ENCODE data around the gene NDUFS6. TPM values are rescaled to one million over a fixed set of nuclear protein-coding genes. Genes with fewer than 3 reads are reported as not detected.

NDUFS6 gene
- total RNA-seq, 4 donors from 2014 or later: 22.0 to 86.9 (median 49.7) TPM

DNA sequence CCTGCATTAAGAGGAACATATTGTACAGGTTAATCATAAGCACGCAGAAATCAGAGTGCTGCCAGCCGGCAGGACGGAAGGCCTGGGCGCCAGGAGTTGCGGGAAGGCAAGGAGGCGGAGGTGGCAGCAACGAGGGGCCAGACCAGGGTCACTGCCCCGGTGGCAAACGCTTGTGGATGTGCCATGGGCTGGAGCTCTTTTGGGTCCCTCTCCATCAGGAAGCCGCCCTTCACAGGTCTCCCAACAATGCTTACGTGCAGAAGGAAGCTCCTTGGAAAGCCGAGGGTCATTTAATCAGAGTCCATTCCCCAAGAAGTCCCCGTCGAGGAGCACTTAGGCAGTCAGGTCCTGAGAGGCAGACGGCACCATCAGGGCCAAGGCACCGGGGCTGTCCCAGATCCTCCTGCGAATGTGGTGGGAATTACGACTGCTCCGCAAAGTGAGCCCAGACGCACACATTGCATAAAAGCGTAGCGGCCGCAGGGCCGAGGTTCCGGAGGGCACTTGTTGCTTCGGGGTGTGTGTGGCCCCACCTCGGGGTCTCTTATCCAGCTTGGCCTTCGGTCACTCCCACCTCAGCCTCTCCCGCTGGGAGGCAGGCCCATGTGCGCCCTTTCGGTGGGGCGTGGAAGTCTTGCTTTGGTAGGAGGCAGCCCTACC, 22.1 kb upstream of the NDUFS6 start:
- TF ChIP-seq POLR2A (IDR thresholded peaks at IDR 0.05): no peak
- TF ChIP-seq, protein P1, sequence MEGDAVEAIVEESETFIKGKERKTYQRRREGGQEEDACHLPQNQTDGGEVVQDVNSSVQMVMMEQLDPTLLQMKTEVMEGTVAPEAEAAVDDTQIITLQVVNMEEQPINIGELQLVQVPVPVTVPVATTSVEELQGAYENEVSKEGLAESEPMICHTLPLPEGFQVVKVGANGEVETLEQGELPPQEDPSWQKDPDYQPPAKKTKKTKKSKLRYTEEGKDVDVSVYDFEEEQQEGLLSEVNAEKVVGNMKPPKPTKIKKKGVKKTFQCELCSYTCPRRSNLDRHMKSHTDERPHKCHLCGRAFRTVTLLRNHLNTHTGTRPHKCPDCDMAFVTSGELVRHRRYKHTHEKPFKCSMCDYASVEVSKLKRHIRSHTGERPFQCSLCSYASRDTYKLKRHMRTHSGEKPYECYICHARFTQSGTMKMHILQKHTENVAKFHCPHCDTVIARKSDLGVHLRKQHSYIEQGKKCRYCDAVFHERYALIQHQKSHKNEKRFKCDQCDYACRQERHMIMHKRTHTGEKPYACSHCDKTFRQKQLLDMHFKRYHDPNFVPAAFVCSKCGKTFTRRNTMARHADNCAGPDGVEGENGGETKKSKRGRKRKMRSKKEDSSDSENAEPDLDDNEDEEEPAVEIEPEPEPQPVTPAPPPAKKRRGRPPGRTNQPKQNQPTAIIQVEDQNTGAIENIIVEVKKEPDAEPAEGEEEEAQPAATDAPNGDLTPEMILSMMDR (IDR thresholded peaks at IDR 0.05): no peak
- 89% methylated on average over 32 of the region's 32 CpGs for WGBS, 2 donors
- DNase-seq (ENCODE audit: low spot score in 2 of 2): no peak
- intact Hi-C loops (cut with DNase I; ENCODE audit: low total_unique reads): no loop called here
- no peak overlapping the region for H3K4me3 ChIP-seq (ENCODE audit: low read depth, poor library complexity, severe bottlenecking)

DNA sequence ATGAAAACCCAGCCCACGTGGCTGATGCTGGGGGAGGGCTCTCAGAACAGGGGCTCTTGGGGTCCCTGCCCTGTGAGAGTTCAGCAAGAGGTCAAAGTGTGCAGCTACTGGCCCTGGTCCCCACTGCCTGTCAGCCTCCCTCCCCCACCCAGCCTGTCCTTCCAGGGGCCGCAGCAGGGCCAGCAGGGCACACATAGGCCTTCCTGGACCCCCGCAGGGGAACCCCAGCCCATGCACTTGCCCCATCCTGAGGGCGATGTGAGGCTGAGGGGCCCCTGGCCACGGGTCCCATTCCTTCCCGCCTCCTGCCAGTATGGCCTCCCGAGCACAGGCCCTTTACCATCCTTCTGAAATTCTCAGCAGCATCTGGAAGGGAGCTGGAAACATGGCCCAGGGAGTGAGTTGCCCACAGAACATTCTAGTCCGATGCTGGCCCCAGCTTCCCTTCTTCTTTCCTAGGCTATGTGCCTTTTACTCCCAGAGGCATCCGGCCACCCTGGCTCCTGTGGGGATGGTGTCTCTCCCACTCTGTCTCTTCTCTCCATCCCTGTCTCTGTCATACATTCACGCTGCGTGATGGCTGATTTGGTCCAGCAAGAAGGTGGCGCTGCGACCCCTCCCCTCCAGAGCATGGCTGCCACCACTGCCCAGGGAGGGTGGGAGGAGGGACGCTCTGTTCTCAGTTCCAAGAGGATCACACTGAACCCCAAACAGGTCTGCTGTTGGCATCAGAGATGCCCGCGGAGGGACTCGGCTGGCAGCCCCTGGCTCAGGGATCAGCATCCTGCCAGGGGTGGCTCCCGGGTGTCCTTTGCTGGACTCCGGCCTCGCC, 21.2 kb upstream of the NDUFS6 start:
- intact Hi-C loops (cut with DNase I; ENCODE audit: low total_unique reads): no loop called here
- H3K4me3 ChIP-seq (ENCODE audit: low read depth, poor library complexity, severe bottlenecking): no peak overlapping the region
- 67 to 73% methylated on average over 20 of the region's 20 CpGs for WGBS, 2 donors
- TF ChIP-seq, protein P1 (IDR thresholded peaks at IDR 0.05): no peak
- TF ChIP-seq POLR2A (IDR thresholded peaks at IDR 0.05): no peak
- DNase-seq (ENCODE audit: low spot score in 2 of 2): no peak

DNA sequence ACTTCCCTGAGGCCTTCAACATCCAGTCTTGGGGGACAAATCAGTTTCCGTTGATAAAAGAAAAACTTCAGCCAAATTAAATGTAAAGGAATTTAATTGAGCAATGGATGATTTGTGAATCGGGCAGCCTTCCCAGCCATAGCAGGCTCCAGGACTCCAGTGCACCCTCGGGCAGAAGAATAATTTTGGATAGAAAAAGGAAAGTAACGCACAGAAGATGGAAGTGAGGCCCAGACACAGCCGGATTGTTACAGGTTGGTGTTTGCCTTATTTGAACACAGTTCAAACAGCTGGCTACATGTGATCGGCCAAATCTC, 20.6 kb upstream of the NDUFS6 start:
- 43 to 67% methylated on average over 6 of the region's 6 CpGs for WGBS, 2 donors
- no peak for DNase-seq (ENCODE audit: low spot score in 2 of 2)
- intact Hi-C loops (cut with DNase I; ENCODE audit: low total_unique reads): no loop called here
- H3K4me3 ChIP-seq (ENCODE audit: low read depth, poor library complexity, severe bottlenecking): no peak overlapping the region
- TF ChIP-seq, protein P1 (IDR thresholded peaks at IDR 0.05): no peak
- TF ChIP-seq POLR2A (IDR thresholded peaks at IDR 0.05): no peak

DNA sequence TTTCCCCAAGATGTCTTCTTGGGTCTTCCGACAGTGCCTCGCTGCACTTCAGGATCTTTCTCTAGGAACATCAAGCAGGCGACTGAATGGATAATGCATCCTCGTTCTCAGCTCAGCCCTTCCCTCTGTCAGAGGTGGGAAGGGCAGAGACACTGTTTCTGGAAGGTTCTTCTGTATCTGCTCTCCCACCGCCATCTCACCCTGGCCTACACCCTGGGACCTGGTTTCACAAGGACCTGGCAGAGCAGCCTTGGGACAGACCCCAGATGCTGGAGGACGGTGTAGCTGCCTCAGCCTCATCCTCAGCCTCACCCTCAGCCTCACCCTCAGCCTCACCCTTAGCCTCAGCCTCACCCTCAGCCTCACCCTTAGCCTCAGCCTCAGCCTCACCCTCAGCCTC, 20.1 kb upstream of the NDUFS6 start:
- intact Hi-C loops (cut with DNase I; ENCODE audit: low total_unique reads): no loop called here
- no peak for DNase-seq (ENCODE audit: low spot score in 2 of 2)
- 79 to 86% methylated on average over 6 of the region's 6 CpGs for WGBS, 2 donors

DNA sequence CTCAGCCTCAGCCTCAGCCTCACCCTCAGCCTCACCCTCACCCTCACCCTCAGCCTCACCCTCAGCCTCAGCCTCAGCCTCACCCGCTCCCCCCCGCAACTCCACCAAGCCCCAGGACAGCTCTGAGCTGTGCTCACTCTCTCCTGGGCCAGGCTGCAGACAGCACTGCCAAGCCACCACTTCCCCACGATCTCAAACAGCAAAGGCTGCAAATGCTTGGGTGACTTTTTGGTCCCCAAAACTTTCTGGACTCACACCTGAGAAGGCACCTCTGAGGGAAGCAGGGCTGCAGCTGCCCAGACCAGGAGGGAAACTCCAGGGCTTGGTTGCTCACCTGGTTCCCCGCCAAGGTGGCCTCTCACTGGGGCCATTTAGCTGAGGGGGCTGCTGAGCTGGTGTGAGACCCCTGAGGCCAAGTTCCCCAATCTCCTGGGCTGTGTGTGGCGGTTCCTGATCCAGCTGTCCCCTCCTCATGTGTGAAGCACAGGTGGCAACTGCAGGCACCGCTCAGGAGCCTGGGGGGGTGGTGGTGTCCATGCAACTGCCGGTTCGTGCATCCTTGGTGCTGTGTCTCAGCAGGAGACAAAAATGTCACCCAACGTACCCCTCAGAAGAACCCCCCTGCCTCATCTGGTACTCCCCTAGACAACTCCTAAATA, 19.4 kb upstream of the NDUFS6 start:
- WGBS, 2 donors: 86 to 90% methylated on average over 9 of the region's 9 CpGs
- intact Hi-C loops (cut with DNase I; ENCODE audit: low total_unique reads): no loop called here

More for the DNA sequence above, 20.1 kb upstream of the NDUFS6 start:
- TF ChIP-seq, protein P1 (IDR thresholded peaks at IDR 0.05): no peak
- no peak for TF ChIP-seq POLR2A (IDR thresholded peaks at IDR 0.05)
- H3K4me3 ChIP-seq (ENCODE audit: low read depth, poor library complexity, severe bottlenecking): no peak overlapping the region

More for the DNA sequence above, 19.4 kb upstream of the NDUFS6 start:
- H3K4me3 ChIP-seq (ENCODE audit: low read depth, poor library complexity, severe bottlenecking): no peak overlapping the region
- no peak for DNase-seq (ENCODE audit: low spot score in 2 of 2)
- TF ChIP-seq, protein P1 (IDR thresholded peaks at IDR 0.05): no peak
- no peak for TF ChIP-seq POLR2A (IDR thresholded peaks at IDR 0.05)

Measured in lower leg skin (tissue), 4 donors.